Measurements from ENCODE around the gene ZBTB38.

DNA sequence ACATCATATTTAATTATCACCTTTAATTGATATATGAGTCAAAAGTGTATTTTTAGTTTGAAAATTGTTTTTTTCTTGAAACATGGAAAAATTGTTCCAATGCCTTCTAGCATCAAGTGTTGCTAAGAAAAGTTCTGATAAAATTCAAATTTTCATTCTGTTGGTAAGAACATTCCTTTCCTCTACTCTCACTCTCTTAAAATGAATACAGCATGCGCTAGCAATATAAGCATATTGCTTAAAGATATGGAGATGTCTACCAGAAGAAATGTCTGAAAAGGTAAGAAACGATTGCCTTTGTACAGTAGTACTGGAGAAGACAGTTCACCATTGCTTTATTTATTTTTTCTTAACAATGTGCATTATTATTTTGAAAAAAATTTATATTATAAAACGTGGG is 17.6 kb upstream of the ZBTB38 start:
- no peak for TF ChIP-seq ZNF274 (IDR thresholded peaks at IDR 0.05; ENCODE audit: low read depth, low read length)
- TF ChIP-seq YY1 (IDR thresholded peaks at IDR 0.05; ENCODE audit: insufficient read depth, insufficient read length), result no peak
